Activated T-cell treated with anti-CD3 and anti-CD28 coated beads, Interleukin-2, amount 50 U/mL, for 72 hours (primary cell): ENCODE measurements around the gene SLC22A23. TPM values are rescaled to one million over a fixed set of nuclear protein-coding genes. Genes with fewer than 3 reads are reported as not detected.

Experiments
- ATAC-seq, 2 donors: fragments of 150-1000 bp; cut with Tn5 transposase; replicated peaks in 1 of 2; 2 replicates each; pipeline ENCODE4 v1.10.0; 2021; ENCODE audit warnings: moderate library complexity in 2 of 2, mild to moderate bottlenecking in 1 of 2
- DNase-seq, 2 donors: peaks; one replicate each; pipeline ENCODE4 v3.0.0; 2021 to 2022; ENCODE audit warnings: mixed read lengths in 1 of 2
- H3K27ac Mint-ChIP-seq: one replicate; pipeline ENCODE4 v1.8.0; 2022; ENCODE audit warnings: mild to moderate bottlenecking, moderate library complexity, mixed read lengths
- H3K27me3 Mint-ChIP-seq: one replicate; pipeline ENCODE4 v1.8.0; 2022; ENCODE audit warnings: low read depth, mixed read lengths
- H3K36me3 Mint-ChIP-seq, 2 donors: one replicate each; pipeline ENCODE4 v1.8.0; 2022; ENCODE audit warnings: mixed read lengths in 2 of 2, mild to moderate bottlenecking in 1 of 2; ENCODE audit not compliant: insufficient read depth in 2 of 2
- H3K4me1 Mint-ChIP-seq: one replicate; pipeline ENCODE4 v1.8.0; 2022; ENCODE audit warnings: low read depth, mixed read lengths
- H3K4me3 Mint-ChIP-seq, 2 donors: one replicate each; pipeline ENCODE4 v1.8.0; 2022; ENCODE audit warnings: mild to moderate bottlenecking in 2 of 2, mixed read lengths in 2 of 2, moderate library complexity in 2 of 2
- H3K9me3 Mint-ChIP-seq, 2 donors: one replicate each; pipeline ENCODE4 v1.8.0; 2022; ENCODE audit warnings: mixed read lengths in 2 of 2
- total RNA-seq, 2 donors: library from RNA; stranded (reverse); gene quantifications; one replicate each; pipeline ENCODE4 v1.2.3, GENCODE V29; 2022

SLC22A23 gene
- total RNA-seq, 2 donors from 2014 or later = 1.5 to 2.0 TPM

DNA sequence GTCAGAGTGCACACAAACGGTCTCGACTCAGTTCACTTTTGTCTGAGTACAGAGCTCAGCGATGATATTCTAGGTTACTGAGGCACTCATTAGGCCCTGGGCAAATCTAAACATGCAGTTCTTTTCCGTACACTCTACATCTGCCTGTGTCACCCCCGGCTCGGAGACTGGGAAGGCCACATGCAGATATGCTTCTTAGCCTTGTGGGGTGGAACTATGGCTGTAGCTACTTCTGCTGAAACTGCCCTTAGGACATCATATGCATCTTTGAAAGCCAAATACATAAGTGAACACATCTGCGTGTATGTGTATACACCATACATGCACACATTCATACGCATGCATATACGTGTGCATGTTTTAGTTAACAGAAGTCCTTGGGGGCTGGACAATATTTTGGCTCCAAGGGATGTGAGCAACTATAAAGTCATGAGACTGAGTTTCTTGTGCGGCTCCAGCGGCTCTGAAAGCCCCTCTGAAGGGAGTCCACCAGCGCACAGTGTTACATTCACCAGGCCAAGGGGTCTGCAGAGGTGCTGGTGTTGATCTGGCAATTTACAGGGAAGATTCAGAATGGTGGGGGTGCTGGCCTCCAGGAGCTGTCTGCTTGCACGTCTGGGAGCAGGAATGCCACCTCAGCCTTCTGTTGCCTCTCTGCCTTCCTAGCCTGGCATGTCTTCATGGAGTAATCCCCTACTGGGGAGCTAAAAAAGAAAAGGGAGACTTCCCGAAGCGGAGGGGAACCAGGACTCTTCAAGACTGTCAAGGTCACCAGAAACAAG, 166.5 kb downstream of the SLC22A23 start:
- no peak overlapping the region for H3K4me3 Mint-ChIP-seq
- H3K4me1 Mint-ChIP-seq = no peaks in the 10 kb centered on the region
- DNase-seq (no peak), ATAC-seq (no peak)
- H3K27me3 Mint-ChIP-seq = no peaks in the 10 kb centered on the region
- H3K36me3 Mint-ChIP-seq = no peaks in the 10 kb centered on the region
- H3K9me3 Mint-ChIP-seq = no peaks in the 10 kb centered on the region
- H3K27ac Mint-ChIP-seq = no peak overlapping the region

- H3K36me3 Mint-ChIP-seq = no peaks in the 10 kb centered on the region
- no peaks in the 10 kb centered on the region for H3K27me3 Mint-ChIP-seq
- no peak for DNase-seq
- H3K4me1 Mint-ChIP-seq = no peaks in the 10 kb centered on the region
- H3K4me3 Mint-ChIP-seq = no peak overlapping the region
- ATAC-seq = no peak
- no peaks in the 10 kb centered on the region for H3K9me3 Mint-ChIP-seq
- no peak overlapping the region for H3K27ac Mint-ChIP-seq
Measured at GRCh38 chr6:3289664-3290055, 167.2 kb downstream of the SLC22A23 start.

GRCh38 chr6:3288711-3289663, 167.9 kb downstream of the SLC22A23 start:
- ATAC-seq = no peak
- DNase-seq = no peak
- H3K36me3 Mint-ChIP-seq = no peaks in the 10 kb centered on the region
- no peaks in the 10 kb centered on the region for H3K9me3 Mint-ChIP-seq
- no peaks in the 10 kb centered on the region for H3K27me3 Mint-ChIP-seq
- H3K4me1 Mint-ChIP-seq = no peaks in the 10 kb centered on the region
- no peak overlapping the region for H3K27ac Mint-ChIP-seq
- H3K4me3 Mint-ChIP-seq = no peak overlapping the region

GRCh38 chr6:3287976-3288707, 168.7 kb downstream of the SLC22A23 start:
- Mint-ChIP-seq H3K27me3 (no peaks in the 10 kb centered on the region), H3K27ac (no peak overlapping the region), H3K9me3 (no peaks in the 10 kb centered on the region), H3K36me3 (no peaks in the 10 kb centered on the region), H3K4me3 (no peak overlapping the region), H3K4me1 (no peaks in the 10 kb centered on the region)
- no peak for ATAC-seq
- no peak for DNase-seq

- H3K27me3 Mint-ChIP-seq = no peaks in the 10 kb centered on the region
- H3K27ac Mint-ChIP-seq = no peak overlapping the region
- no peak for ATAC-seq
- H3K36me3 Mint-ChIP-seq = no peaks in the 10 kb centered on the region
- H3K4me3 Mint-ChIP-seq = no peak overlapping the region
- DNase-seq = no peak
- no peaks in the 10 kb centered on the region for H3K4me1 Mint-ChIP-seq
- no peaks in the 10 kb centered on the region for H3K9me3 Mint-ChIP-seq
Measured at GRCh38 chr6:3287308-3287707, 169.5 kb downstream of the SLC22A23 start.

GRCh38 chr6:3286641-3287171, 170.1 kb downstream of the SLC22A23 start:
- H3K4me3 Mint-ChIP-seq = no peak overlapping the region
- no peaks in the 10 kb centered on the region for H3K27me3 Mint-ChIP-seq
- H3K27ac Mint-ChIP-seq = no peak overlapping the region
- ATAC-seq (no peak), DNase-seq (no peak)
- H3K9me3 Mint-ChIP-seq = no peaks in the 10 kb centered on the region
- H3K36me3 Mint-ChIP-seq = no peaks in the 10 kb centered on the region
- no peaks in the 10 kb centered on the region for H3K4me1 Mint-ChIP-seq

DNA sequence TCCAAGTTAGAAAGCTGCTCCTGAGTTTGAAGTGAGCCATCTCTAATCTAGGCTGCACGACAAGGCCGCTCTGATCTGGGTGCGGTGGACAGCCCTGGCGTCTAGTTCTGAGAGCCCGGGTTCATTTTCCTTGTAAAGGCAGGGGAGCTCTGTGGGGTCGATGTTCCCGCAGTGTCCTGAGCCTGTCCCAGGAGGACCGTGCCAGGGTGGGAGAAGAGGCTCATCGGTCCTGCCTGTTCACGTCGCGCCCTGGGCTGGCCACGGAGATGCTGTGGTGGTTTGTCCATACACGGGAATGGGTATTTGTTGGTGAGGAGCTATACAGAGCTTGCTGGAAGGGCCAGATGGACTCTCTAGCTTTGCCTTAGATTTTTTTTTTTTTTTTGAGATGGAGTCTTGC, 171.1 kb downstream of the SLC22A23 start:
- no peak overlapping the region for H3K27ac Mint-ChIP-seq
- H3K9me3 Mint-ChIP-seq = no peaks in the 10 kb centered on the region
- H3K4me3 Mint-ChIP-seq = no peak overlapping the region
- H3K36me3 Mint-ChIP-seq = no peaks in the 10 kb centered on the region
- no peaks in the 10 kb centered on the region for H3K4me1 Mint-ChIP-seq
- ATAC-seq (no peak), DNase-seq (no peak)
- no peaks in the 10 kb centered on the region for H3K27me3 Mint-ChIP-seq

- Mint-ChIP-seq H3K27me3 (no peaks in the 10 kb centered on the region), H3K4me3 (no peak overlapping the region), H3K9me3 (no peaks in the 10 kb centered on the region), H3K4me1 (no peaks in the 10 kb centered on the region), H3K27ac (no peak overlapping the region), H3K36me3 (no peaks in the 10 kb centered on the region)
- DNase-seq = no peak
- ATAC-seq = no peak
Measured at GRCh38 chr6:3285049-3285639, 171.7 kb downstream of the SLC22A23 start.

DNA sequence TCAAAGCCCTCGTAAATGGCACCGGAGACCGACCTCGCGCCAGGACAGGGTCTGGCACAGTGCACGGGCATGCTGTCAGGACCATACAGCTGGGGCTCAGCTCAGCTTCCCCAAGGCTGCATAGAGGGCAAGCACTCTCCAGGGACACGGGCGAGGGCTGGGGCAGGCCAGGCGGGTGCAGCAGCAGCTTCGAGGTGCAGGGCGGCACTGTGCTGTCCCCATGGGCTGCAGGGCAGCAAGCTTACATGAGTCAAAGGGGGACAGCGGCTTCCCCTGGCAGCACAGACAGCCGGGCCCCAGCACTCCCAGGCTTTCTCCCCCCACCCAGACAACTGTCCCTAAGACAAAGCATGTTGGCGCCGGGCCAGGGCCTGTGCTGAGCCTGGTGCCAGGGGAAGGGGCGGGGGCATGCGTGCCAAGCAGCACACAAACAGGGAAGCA, 172.4 kb downstream of the SLC22A23 start:
- H3K27me3 Mint-ChIP-seq = no peaks in the 10 kb centered on the region
- no peaks in the 10 kb centered on the region for H3K9me3 Mint-ChIP-seq
- no peaks in the 10 kb centered on the region for H3K4me1 Mint-ChIP-seq
- no peaks in the 10 kb centered on the region for H3K36me3 Mint-ChIP-seq
- no peak overlapping the region for H3K4me3 Mint-ChIP-seq
- no peak overlapping the region for H3K27ac Mint-ChIP-seq
- no peak for DNase-seq
- no peak for ATAC-seq

DNA sequence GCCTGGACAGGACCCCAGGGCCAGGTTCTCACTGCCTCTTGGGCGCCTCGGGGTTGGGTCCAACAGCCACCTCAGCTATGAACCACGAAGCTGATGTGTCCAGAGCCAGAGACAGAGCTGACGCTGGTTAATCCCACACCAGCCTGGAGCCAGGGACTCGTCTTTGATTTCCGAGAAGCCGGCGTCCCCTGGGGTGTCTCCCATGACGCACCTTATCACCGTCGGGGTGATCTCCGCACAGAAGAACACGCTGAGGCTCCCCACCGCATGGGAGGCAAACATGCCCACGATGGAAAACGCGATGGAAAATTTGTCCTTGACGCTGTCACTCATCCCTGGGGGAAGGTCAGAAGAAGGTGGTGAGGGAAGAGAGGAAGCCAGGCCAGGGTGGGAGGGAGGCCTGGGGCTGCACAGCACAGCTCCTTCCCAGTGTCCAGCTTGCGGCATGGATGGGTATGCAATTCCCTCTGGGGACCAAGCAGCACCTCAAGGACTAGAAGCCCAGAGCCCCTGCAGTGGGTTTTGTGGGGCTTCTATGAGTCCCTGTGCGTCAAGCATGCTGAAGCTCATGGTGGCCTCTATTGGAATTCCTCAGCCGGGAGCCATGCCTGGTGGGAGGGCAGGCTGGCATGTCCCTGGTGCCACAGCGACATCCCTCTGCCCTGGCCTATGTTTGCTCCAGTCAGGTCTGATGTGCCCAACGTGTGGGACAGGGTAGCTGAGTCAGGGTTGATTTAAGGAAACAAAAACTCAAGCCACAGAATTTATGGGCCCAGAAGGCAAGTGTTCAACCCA, 173.0 kb downstream of the SLC22A23 start:
- no peak for ATAC-seq
- Mint-ChIP-seq H3K4me3 (no peak overlapping the region), H3K4me1 (no peaks in the 10 kb centered on the region), H3K27ac (no peak overlapping the region), H3K36me3 (no peaks in the 10 kb centered on the region), H3K27me3 (no peaks in the 10 kb centered on the region), H3K9me3 (no peaks in the 10 kb centered on the region)
- no peak for DNase-seq

DNA sequence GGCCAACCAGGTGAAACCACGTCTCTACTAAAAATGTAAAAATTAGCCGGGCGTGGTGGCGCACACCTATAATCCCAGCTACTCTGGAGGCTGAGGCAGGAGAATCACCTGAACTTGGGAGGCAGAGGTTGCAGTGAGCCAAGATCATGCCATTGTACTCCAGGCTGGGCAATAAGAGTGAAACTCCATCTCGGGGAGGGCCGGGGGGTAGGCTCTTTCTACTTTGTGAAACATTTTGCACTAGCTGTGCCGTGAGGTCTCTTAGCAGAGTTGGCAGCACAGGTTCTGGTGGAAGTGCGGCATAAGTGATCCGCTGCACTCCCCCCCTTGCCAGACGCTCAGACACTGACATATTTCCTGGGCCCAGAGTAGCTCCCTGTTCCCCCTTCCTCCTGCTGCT, 173.6 kb downstream of the SLC22A23 start:
- Mint-ChIP-seq H3K4me3 (no peak overlapping the region), H3K4me1 (no peaks in the 10 kb centered on the region), H3K36me3 (no peaks in the 10 kb centered on the region), H3K27ac (no peak overlapping the region), H3K27me3 (no peaks in the 10 kb centered on the region), H3K9me3 (no peaks in the 10 kb centered on the region)
- ATAC-seq (no peak), DNase-seq (no peak)
